HCT116 (cell line): ENCODE results near the gene RNF166. TPM values are rescaled to one million over a fixed set of nuclear protein-coding genes. Genes with fewer than 3 reads are reported as not detected.

Experiments
- ATAC-seq: fragments of 200-7000 bp; cut with Tn5 transposase; 2 replicates; pipeline ENCODE4 v1.9.1; 2020; ENCODE audit warnings: mild to moderate bottlenecking, moderate library complexity
- BruUV-seq: library from RNA; stranded (reverse); fragments of 400-500 nt; replicated peaks from 2 replicates; lab custom pipeline; 2021; lab: Mats Ljungman, UMichigan
- CTCF ChIA-PET: fragments of 300-600 bp; sonication (Branson Sonifier 250); formaldehyde crosslinking; loops from one replicate; lab custom pipeline; 2021; ENCODE audit warnings: antibody characterized with exemption; lab: Charles Lee
- POLR2A ChIA-PET: fragments of 300-600, 350-600 bp; sonication (Branson Sonifier 250); formaldehyde crosslinking; loops from one replicate; lab custom pipeline; 2021; ENCODE audit warnings: antibody characterized with exemption; lab: Charles Lee
- RAD21 ChIA-PET, 2 experiments: fragments of 300-600 bp; sonication (Branson Sonifier 250); formaldehyde crosslinking; loops; one replicate each; lab custom pipeline; 2023; ENCODE audit warnings: low total read pairs in 2 of 2; ENCODE audit not compliant: uncharacterized antibody in 2 of 2, unreplicated experiment in 2 of 2, low non-redundant PET in 1 of 2; lab: Charles Lee
- DNase-seq: peaks from one replicate; pipeline ENCODE4 v3.0.0-alpha.2; 2010; ENCODE audit warnings: low read depth, low spot score
- H2AFZ ChIP-seq: fragments of 200-600 bp; shearing (Covaris generic), sonication (generic); 2 replicates; pipeline ENCODE4 v1.6.1; 2017; ENCODE audit warnings: low read depth, mixed run types, mixed read lengths, antibody characterized with exemption, low read length; ENCODE audit not compliant: poor library complexity, severe bottlenecking
- H3K27ac ChIP-seq: 2 replicates; pipeline ENCODE4 v1.5.1; 2012; ENCODE audit warnings: low read depth, low read length
- H3K27me3 ChIP-seq: fragments of 200-600 bp; sonication (generic); 2 replicates; pipeline ENCODE4 v1.6.1; 2016; ENCODE audit warnings: mixed run types, low read length, mixed read lengths; ENCODE audit not compliant: insufficient read depth
- H3K36me3 ChIP-seq, 2 experiments: fragments of 200-500 bp in 1 of 2; fragments of 200-600 bp in 1 of 2; sonication (Bioruptor generic) in 1 of 2; sonication (generic) in 1 of 2; 2 replicates each; pipeline versions ENCODE4 v1.5.1 to v1.6.1; 2014 to 2016; ENCODE audit warnings: low read length in 2 of 2, inconsistent platforms in 1 of 2, mixed read lengths in 1 of 2, mixed run types in 1 of 2; ENCODE audit not compliant: insufficient read depth in 2 of 2, control insufficient read depth in 1 of 2
- H3K4me1 ChIP-seq, 2 experiments: fragments of 200-600 bp in 1 of 2; sonication (generic) in 1 of 2; 2 replicates each; pipeline versions ENCODE4 v1.5.1 to v1.6.1; 2012 to 2017; ENCODE audit warnings: low read length in 2 of 2, inconsistent platforms in 1 of 2, mild to moderate bottlenecking in 1 of 2, mixed read lengths in 1 of 2, mixed run types in 1 of 2, moderate library complexity in 1 of 2; ENCODE audit not compliant: insufficient read depth in 2 of 2, control insufficient read depth in 1 of 2
- H3K4me2 ChIP-seq: fragments of 200-600 bp; sonication (generic); 2 replicates; pipeline ENCODE4 v1.6.1; 2017; ENCODE audit warnings: mixed run types, low read length, mixed read lengths
- H3K4me3 ChIP-seq, 2 experiments: fragments of 200-600 bp in 1 of 2; sonication (generic) in 1 of 2; replicated peaks in 1 of 2; 2 replicates each; pipeline ENCODE4 v1.5.1; 2011 to 2016; ENCODE audit warnings: low read length in 2 of 2, control low read depth in 1 of 2, low read depth in 1 of 2, mild to moderate bottlenecking in 1 of 2, mixed read lengths in 1 of 2, mixed run types in 1 of 2
- H3K79me2 ChIP-seq: fragments of 200-600 bp; sonication (generic); 2 replicates; pipeline ENCODE4 v1.6.1; 2017; ENCODE audit warnings: mild to moderate bottlenecking, mixed run types, low read length, moderate library complexity, mixed read lengths; ENCODE audit not compliant: insufficient read depth
- H3K9ac ChIP-seq: fragments of 200-600 bp; sonication (generic); 2 replicates; pipeline ENCODE4 v1.6.1; 2016; ENCODE audit warnings: low read length, mixed read lengths
- H3K9me2 ChIP-seq: fragments of 200-600 bp; sonication (generic), shearing (Covaris generic); 2 replicates; pipeline ENCODE4 v1.6.1; 2017; ENCODE audit warnings: mixed run types, mild to moderate bottlenecking, moderate library complexity; ENCODE audit not compliant: insufficient read depth
- H3K9me3 ChIP-seq, 2 experiments: fragments of 200-500 bp in 1 of 2; fragments of 200-600 bp in 1 of 2; sonication (Bioruptor generic) in 1 of 2; sonication (generic) in 1 of 2; 2 replicates each; pipeline ENCODE4 v1.6.1; 2014 to 2017; ENCODE audit warnings: low read length in 2 of 2, mixed read lengths in 2 of 2, inconsistent platforms in 1 of 2, low read depth in 1 of 2, mild to moderate bottlenecking in 1 of 2, mixed run types in 1 of 2, moderate library complexity in 1 of 2; ENCODE audit not compliant: control insufficient read depth in 1 of 2, insufficient read depth in 1 of 2
- H4K20me1 ChIP-seq: fragments of 200-600 bp; sonication (generic), shearing (Covaris generic); 2 replicates; pipeline ENCODE4 v1.6.1; 2017; ENCODE audit warnings: mixed run types, mild to moderate bottlenecking, moderate library complexity; ENCODE audit not compliant: insufficient read depth
- ATF3 ChIP-seq: IDR thresholded peaks from 2 replicates; pipeline ENCODE4 v1.6.1; 2012
- CBX3 ChIP-seq: IDR thresholded peaks from 2 replicates; pipeline ENCODE4 v1.6.1; 2012; ENCODE audit warnings: low read depth
- EGR1 ChIP-seq: IDR thresholded peaks from 2 replicates; pipeline ENCODE4 v1.6.1; 2012; ENCODE audit warnings: low read depth
- EZH2 ChIP-seq: fragments of 200-600 bp; sonication (generic); IDR thresholded peaks from 2 replicates; pipeline ENCODE4 v1.6.1; 2017; ENCODE audit warnings: antibody characterized with exemption, mixed run types
- JUND ChIP-seq: IDR thresholded peaks from 2 replicates; pipeline ENCODE4 v1.6.1; 2012
- POLR2AphosphoS5 ChIP-seq: IDR thresholded peaks from 2 replicates; pipeline ENCODE4 v1.6.1; 2011; ENCODE audit warnings: mild to moderate bottlenecking, low read depth, low read length, moderate library complexity
- REST ChIP-seq: IDR thresholded peaks from 2 replicates; pipeline ENCODE4 v1.6.1; 2012; ENCODE audit warnings: low read depth
- SIN3A ChIP-seq: IDR thresholded peaks from 2 replicates; pipeline ENCODE4 v1.6.1; 2012; ENCODE audit warnings: low read depth
- SP1 ChIP-seq: IDR thresholded peaks from 2 replicates; pipeline ENCODE4 v1.6.1; 2012; ENCODE audit warnings: low read depth
- TCF7L2 ChIP-seq: IDR thresholded peaks from 2 replicates; pipeline ENCODE4 v1.7.0; 2011; ENCODE audit warnings: borderline replicate concordance, inconsistent platforms; ENCODE audit not compliant: insufficient read depth, insufficient read length; ENCODE audit errors: extremely low read depth
- ZBTB33 ChIP-seq: IDR thresholded peaks from 2 replicates; pipeline ENCODE4 v1.6.1; 2011; ENCODE audit warnings: mild to moderate bottlenecking, low read length, moderate library complexity; ENCODE audit not compliant: insufficient replicate concordance; ENCODE audit errors: extremely low read depth
- ZFX ChIP-seq: fragments of 450-650 bp; IDR thresholded peaks from 2 replicates; pipeline ENCODE4 v1.6.1; 2017
- ZNF274 ChIP-seq: fragments of 200-500 bp; sonication (Bioruptor generic); IDR thresholded peaks from 2 replicates; pipeline ENCODE4 v1.6.1; 2014; ENCODE audit warnings: mild to moderate bottlenecking, low read depth, low read length, inconsistent platforms
- intact Hi-C: fragments of 100-400 bp; cut with micrococcal nuclease; formaldehyde crosslinking; loops from 2 replicates; pipeline ENCODE4 v1.10.0; 2022
- total RNA-seq: library from RNA; stranded (reverse); gene quantifications from one replicate; pipeline ENCODE4 v1.2.1, GENCODE V29; 2021; ENCODE audit not compliant: unreplicated experiment

RNF166 gene
- total RNA-seq, 1 experiment from 2014 or later, result 39.4 TPM

- BruUV-seq, result no TSS peak
Measured at GRCh38 chr16:88732961-88733294, 26.7 kb upstream of the RNF166 start.

GRCh38 chr16:88732172-88732960 lies 26.2 kb upstream of the RNF166 start:
- H3K27ac ChIP-seq, result no peak overlapping the region
- TF ChIP-seq EGR1 (no peak), ZNF274 (no peak), ZBTB33 (no peak), JUND (no peak), SIN3A (no peak), TCF7L2 (no peak), CBX3 (no peak), REST (no peak), POLR2AphosphoS5 (no peak)

More at GRCh38 chr16:88732961-88733294, 26.7 kb upstream of the RNF166 start:
- Histone ChIP-seq H3K9me3 (no peaks in the 10 kb centered on the region), H4K20me1 (no peaks in the 10 kb centered on the region), H3K27me3 (no peaks in the 10 kb centered on the region), H3K27ac (no peak overlapping the region), H3K9ac (no peak overlapping the region), H3K4me2 (no peak overlapping the region)
- ChIA-PET CTCF (no interaction called here), POLR2A (no interaction called here)
- intact Hi-C loops, result no loop called here
- no peak for ATAC-seq
- no peak for TF ChIP-seq SIN3A
- TF ChIP-seq EGR1, result no peak
- TF ChIP-seq CBX3, result no peak
- no peak for TF ChIP-seq SP1
- no peak for TF ChIP-seq ATF3
- no peak for TF ChIP-seq EZH2
- TF ChIP-seq JUND, result no peak
- TF ChIP-seq ZFX, result no peak
- TF ChIP-seq, all 23 proteins: peak for 0
- H2AFZ ChIP-seq, result no peak overlapping the region
- H3K4me3 ChIP-seq, result no peak overlapping the region
- H3K9me2 ChIP-seq, result no peaks in the 10 kb centered on the region
- RAD21 ChIA-PET, result no interaction called here
- peaks cover 26 to 58% of the 10 kb centered on the region in 2 experiments; a peak in 3 of 4 replicates for H3K36me3 ChIP-seq
- no peak for DNase-seq
- H3K79me2 ChIP-seq, result peaks cover 21% of the 10 kb centered on the region; the same call in 1 of the 2 replicates
- H3K4me1 ChIP-seq, result peaks cover 0 to 5% of the 10 kb centered on the region in 2 experiments; a peak in 1 of 4 replicates

More at GRCh38 chr16:88732172-88732960, 26.2 kb upstream of the RNF166 start:
- Histone ChIP-seq H2AFZ (no peak overlapping the region), H3K9ac (no peak overlapping the region), H3K9me2 (no peaks in the 10 kb centered on the region), H3K27me3 (no peaks in the 10 kb centered on the region), H3K79me2 (peaks cover 21% of the 10 kb centered on the region; the same call in 1 of the 2 replicates), H3K4me3 (no peak overlapping the region), H3K4me2 (no peak overlapping the region), H4K20me1 (no peaks in the 10 kb centered on the region), H3K4me1 (peaks cover 0 to under 1% of the 10 kb centered on the region in 2 experiments; a peak in 1 of 4 replicates), H3K9me3 (no peaks in the 10 kb centered on the region), H3K36me3 (peaks cover 30 to 63% of the 10 kb centered on the region in 2 experiments; a peak in 3 of 4 replicates)
- intact Hi-C loops, result no loop called here
- ATAC-seq, result peak; percentile 47
- ChIA-PET RAD21 (no interaction called here), CTCF (no interaction called here), POLR2A (no interaction called here)
- no peak for DNase-seq
- no TSS peak for BruUV-seq
